Fibroblast of pulmonary artery (primary cell): ENCODE measurements around the gene GPC1.

Experiments used
- DNase-seq: peaks from one replicate; pipeline ENCODE4 v3.0.0-alpha.2; 2010; ENCODE audit warnings: low read depth
- H3K4me3 ChIP-seq: replicated peaks from 2 replicates; pipeline ENCODE4 v1.5.1; 2011; ENCODE audit warnings: low read depth, mild to moderate bottlenecking, control low read depth, low read length, moderate library complexity
- TF ChIP-seq, protein P1 (sequence below): IDR thresholded peaks from 2 replicates; pipeline ENCODE4 v1.5.1; 2011; ENCODE audit warnings: mild to moderate bottlenecking, control low read depth, low read length, inconsistent platforms; ENCODE audit errors: missing control alignments

GPC1 gene

DNA sequence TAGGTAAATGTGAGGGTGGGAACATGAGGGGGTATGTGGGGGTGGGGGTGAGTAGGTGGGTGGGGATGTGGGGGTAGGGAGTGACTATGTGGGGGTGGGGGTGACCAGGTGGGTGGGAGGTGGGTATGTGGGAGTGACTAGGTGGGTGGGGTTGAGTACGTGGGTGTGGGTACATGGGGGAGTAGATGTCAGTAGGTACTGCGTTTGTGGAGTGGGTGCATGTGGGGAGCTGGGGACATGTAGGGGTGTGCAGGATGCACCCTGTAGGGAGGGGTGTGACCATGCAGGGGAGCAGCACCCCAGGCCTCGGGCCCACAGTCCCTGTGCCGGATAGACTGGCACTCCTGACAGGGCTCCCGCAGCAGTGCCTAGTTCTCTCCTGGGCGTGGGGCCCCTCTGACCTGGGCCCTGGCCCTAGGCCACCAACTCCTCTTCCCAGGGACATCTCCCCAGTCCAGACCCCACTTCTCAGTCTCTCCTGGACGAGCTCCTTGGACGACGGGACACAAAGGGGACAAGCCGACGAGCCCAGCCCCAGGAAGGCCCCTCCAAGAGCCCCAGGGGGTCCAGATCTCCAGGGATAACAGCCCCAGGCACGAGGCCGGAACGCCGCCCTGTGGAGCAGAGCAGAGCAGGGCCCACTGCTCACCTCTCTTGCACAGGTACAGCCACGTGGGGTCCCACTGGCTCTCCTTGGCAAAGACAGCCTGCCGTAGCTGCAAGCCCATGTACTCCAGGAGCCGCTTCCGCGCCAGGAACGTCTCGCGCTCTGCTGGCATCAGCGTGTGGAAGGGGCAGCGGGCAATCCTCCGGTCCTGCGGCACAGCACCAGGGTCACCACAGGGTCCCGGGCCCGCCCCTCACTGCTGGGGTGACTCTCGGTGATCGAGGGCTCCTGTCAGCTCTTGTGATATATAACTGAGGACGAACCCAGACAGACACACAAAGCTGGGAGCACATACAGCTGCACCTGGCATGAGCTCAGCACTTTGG, 64.1 kb downstream of the GPC1 start:
- DNase-seq: no peak
- no peak overlapping the region for H3K4me3 ChIP-seq
- TF ChIP-seq, protein P1, sequence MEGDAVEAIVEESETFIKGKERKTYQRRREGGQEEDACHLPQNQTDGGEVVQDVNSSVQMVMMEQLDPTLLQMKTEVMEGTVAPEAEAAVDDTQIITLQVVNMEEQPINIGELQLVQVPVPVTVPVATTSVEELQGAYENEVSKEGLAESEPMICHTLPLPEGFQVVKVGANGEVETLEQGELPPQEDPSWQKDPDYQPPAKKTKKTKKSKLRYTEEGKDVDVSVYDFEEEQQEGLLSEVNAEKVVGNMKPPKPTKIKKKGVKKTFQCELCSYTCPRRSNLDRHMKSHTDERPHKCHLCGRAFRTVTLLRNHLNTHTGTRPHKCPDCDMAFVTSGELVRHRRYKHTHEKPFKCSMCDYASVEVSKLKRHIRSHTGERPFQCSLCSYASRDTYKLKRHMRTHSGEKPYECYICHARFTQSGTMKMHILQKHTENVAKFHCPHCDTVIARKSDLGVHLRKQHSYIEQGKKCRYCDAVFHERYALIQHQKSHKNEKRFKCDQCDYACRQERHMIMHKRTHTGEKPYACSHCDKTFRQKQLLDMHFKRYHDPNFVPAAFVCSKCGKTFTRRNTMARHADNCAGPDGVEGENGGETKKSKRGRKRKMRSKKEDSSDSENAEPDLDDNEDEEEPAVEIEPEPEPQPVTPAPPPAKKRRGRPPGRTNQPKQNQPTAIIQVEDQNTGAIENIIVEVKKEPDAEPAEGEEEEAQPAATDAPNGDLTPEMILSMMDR: no peak

DNA sequence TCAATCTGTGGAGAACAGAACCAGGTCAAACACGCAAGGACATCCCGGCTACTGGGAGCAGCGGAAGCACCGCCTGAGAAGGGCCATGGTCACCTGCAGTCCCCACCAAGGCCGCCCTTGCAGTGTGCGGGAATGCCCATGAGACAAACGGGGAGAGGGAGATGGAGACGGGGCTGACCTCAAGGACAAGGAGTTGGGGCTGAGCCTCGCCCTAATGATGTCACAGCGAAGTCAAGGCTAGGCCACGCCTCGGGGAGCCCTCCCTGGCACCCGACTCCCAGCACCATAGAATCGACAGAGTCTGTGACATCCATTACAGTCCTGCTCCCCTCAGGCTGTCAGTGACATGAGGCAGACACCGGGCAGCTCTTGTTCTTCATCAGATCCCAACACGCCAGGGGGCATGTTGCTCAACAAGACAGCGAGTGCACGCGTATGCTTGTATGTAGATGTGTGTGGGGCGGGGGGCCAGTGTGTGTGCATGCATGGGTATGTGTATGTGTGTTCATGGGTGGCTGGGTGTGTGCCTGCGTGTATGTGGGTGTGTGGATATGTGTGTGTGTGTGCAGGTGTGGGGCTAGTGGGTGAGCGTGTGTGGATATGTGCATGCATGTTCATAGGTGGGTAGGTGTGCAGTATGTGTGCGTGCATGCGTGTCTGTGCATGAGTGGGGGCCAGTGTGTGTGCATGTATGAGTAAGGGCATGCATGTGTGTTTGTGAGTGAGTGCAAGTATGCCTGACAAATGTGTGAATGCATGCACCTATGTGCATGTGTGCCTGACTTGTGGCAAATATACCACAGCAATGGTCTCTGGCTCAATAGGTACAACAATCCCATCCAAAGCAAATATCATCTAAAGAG, 65.3 kb downstream of the GPC1 start:
- no peak for DNase-seq
- no peak overlapping the region for H3K4me3 ChIP-seq
- TF ChIP-seq, protein P1: no peak

DNA sequence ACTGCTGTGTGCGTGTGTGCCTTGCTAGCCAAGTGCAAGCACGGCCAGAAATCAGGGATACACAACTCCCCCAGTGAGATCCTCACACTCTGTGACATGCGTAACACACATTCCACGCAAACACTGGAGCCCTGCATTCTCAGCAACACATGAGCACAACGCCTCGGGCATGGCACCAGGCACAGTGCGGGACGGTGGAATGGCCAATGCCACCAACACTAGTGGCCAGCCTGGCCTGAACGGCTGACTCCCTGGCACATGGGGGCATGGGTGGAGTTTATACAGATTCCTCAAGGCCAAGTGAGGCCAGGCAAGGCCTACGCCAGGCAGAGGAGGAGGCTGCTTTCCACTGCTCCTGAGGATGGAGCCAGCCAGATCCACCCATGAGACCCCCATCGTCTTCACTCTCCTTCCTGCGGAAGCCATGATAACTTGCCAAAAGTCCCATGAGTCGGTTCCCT, 66.1 kb downstream of the GPC1 start:
- no peak for DNase-seq
- no peak overlapping the region for H3K4me3 ChIP-seq
- TF ChIP-seq, protein P1: no peak

DNA sequence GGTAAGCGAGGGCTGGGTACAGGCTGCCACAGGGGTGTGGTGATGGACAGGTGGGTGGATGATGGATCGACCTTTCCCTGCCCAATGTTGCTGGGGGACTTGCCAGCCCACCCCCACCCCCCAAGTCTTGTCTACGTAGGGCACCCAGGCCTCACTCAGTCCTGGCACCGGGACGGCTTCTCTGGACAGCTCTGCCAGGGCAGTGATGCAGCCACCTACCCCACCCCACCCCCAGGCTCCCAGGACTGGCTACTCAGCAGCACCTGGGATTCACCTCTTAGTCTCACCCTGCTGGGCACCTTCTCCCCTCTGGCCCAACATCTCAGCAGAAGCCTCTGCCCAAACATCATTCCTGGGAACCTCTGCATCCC, 66.6 kb downstream of the GPC1 start:
- H3K4me3 ChIP-seq: no peak overlapping the region
- TF ChIP-seq, protein P1: no peak
- DNase-seq: no peak

DNA sequence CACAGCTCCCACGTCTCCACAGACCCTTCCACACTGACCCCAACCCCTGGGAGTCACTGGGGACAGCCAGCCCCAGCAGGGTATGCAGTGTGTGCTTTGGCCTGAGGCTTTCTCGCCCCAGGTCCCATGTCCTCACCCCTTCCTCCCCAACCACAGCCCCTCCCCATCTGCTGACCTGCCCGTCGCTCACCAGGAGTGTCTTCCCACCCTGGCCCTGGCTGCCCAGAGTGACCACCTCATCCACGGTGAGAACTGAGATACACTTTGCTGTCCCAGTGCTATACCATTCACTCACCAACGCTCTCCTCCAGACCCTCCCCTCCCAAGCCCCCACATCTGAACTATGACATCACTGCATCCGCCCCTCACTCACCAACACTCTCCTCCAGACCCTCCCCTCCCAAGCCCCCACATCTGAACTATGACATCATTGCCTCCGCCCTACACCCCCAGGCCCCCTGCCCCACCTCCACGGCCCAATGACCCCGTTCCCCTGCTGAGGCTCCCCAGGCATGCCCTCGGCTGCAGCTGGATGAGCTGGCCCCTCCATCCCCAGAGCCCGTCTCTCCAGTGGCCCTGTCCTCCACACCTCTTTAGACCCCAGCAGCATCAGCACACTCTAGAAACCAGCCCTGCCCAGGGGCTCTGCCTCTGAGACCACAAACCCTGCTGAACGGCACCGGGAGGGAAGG, 67.1 kb downstream of the GPC1 start:
- DNase-seq: no peak
- TF ChIP-seq, protein P1: no peak
- H3K4me3 ChIP-seq: no peak overlapping the region

DNA sequence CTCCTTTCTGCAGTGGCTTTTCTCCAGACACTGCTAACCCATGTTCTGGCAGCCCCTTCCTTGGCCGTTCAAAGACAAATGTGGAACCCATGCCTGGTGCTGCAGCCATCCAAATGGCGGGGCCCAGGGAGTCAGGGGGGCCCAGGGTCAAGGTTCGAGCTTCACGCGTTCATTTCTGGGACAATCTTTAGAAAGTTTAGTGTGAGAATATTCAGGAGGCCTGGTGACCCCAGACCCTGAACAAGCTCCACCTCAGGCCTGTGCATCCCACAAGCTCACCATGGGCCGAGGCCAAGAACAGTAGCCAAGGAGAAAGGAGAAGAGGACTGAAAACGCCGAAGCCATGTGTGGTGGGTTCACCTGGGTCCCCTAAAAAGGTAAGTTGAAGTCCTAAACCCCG, 67.9 kb downstream of the GPC1 start:
- TF ChIP-seq, protein P1: no peak
- no peak for DNase-seq

More for the DNA sequence above, 67.9 kb downstream of the GPC1 start:
- no peak overlapping the region for H3K4me3 ChIP-seq
